Activated CD4-positive, alpha-beta T cell treated with anti-CD3 and anti-CD28 coated beads for 36 hours (primary cell): Measurements from ENCODE around the gene ENTPD6. TPM values are rescaled to one million over a fixed set of nuclear protein-coding genes. Genes with fewer than 3 reads are reported as not detected.

Source experiments
- ATAC-seq: fragments of 200-7000 bp; cut with Tn5 transposase; one replicate; pipeline ENCODE4 v1.10.0; 2021; ENCODE audit warnings: mild to moderate bottlenecking, moderate library complexity
- CTCF ChIA-PET: fragments of 350-600 bp; sonication (Branson Sonifier 250); formaldehyde crosslinking; loops from one replicate; lab custom pipeline; 2021; ENCODE audit warnings: antibody characterized with exemption; lab: Charles Lee
- POLR2A ChIA-PET: fragments of 350-600 bp; sonication (Branson Sonifier 250); formaldehyde crosslinking; loops from one replicate; lab custom pipeline; 2021; ENCODE audit warnings: antibody characterized with exemption, inconsistent platforms; lab: Charles Lee
- DNase-seq: peaks from one replicate; pipeline ENCODE4 v3.0.0-alpha.2; 2020
- H3K27ac Mint-ChIP-seq: one replicate; pipeline ENCODE4 v1.8.0; 2021; ENCODE audit warnings: mixed read lengths
- H3K27me3 Mint-ChIP-seq: one replicate; pipeline ENCODE4 v1.8.0; 2021; ENCODE audit warnings: mixed read lengths
- H3K36me3 Mint-ChIP-seq: one replicate; pipeline ENCODE4 v1.8.0; 2021; ENCODE audit warnings: low read depth, mixed read lengths
- H3K4me1 Mint-ChIP-seq: one replicate; pipeline ENCODE4 v1.8.0; 2021; ENCODE audit warnings: mixed read lengths
- H3K4me3 Mint-ChIP-seq: one replicate; pipeline ENCODE4 v1.8.0; 2021; ENCODE audit warnings: mild to moderate bottlenecking, moderate library complexity, mixed read lengths
- H3K9me3 Mint-ChIP-seq: one replicate; pipeline ENCODE4 v1.8.0; 2021; ENCODE audit warnings: low read depth, mixed read lengths
- intact Hi-C, 2 experiments: fragments of 100-400 bp; cut with DNase I in 1 of 2; cut with micrococcal nuclease in 1 of 2; formaldehyde crosslinking; loops; one replicate each; pipeline versions ENCODE4 v1.14.2 to v1.15.1; 2022 to 2024; cut with DNase I, micrococcal nuclease
- total RNA-seq, 2 experiments: library from RNA; stranded (reverse); gene quantifications; one replicate each; pipeline ENCODE4 v1.2.3, GENCODE V29; 2021

ENTPD6 gene
- total RNA-seq, 2 experiments from 2014 or later, result 34.3 to 41.5 TPM

DNA sequence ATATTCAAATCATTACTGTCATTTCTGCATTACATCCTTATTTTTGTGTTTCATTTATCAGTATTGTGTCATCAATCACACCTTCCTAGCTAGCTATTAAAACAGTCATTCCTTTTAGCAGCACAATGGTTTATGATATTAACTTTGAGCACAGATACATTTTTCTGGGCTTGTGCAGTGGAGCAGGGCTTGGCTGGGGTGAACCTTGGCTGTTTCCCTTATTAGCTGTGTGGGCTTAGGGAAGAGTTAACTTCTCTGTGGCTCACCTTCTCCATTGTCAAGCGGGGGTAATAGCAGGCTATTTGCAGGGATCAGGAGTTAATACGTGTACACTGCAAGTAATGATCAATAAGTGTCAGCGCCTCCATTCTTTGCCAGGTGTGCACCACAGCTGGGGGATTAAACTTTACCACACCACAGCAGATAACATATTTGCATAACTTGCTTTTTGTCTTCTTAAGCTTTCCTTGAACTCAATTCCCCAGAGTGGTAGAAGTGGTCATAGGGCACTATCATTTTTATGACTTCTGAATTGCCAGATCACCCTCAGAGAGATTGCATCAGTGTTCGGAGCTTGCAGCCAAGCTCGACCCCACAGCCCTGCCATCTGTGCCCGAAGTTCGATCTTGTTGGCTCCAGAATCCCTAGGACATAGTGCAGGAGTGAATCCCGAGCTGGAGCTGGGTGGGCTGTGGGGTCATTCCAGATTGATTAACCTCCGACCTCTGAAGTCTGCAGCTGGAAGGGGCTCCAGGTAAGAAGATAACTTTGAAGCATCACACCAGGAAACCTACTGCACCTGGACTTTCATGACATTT, 50.9 kb downstream of the ENTPD6 start:
- intact Hi-C loops, result loop anchor here (1.0 to 10.0 kb wide), 5 partner anchors 8 to 1889 kb away; partner anchors contain the start of genes ABHD12 (in 1 of the 2), APMAP (in 1 of the 2) and NINL (in 1 of the 2)
- Mint-ChIP-seq H3K9me3 (peaks cover 4% of the 10 kb centered on the region), H3K27me3 (peaks cover 4% of the 10 kb centered on the region), H3K4me3 (peak overlapping the region; percentile 88), H3K36me3 (no peaks in the 10 kb centered on the region), H3K27ac (peak overlapping the region; percentile 51), H3K4me1 (peaks cover 39% of the 10 kb centered on the region)
- ChIA-PET CTCF (interaction anchor here (0.6 to 1.8 kb wide), 5 partner anchors 14 to 161 kb away, joined by 3 to 7 read pairs (median 4); partner anchors contain the start of gene GINS1), POLR2A (interaction anchor here (1.0 kb wide), 1 partner anchor 22 kb away, joined by 3 read pairs; no protein-coding TSS in a partner anchor)
- DNase-seq, result no peak
- ATAC-seq, result no peak

DNA sequence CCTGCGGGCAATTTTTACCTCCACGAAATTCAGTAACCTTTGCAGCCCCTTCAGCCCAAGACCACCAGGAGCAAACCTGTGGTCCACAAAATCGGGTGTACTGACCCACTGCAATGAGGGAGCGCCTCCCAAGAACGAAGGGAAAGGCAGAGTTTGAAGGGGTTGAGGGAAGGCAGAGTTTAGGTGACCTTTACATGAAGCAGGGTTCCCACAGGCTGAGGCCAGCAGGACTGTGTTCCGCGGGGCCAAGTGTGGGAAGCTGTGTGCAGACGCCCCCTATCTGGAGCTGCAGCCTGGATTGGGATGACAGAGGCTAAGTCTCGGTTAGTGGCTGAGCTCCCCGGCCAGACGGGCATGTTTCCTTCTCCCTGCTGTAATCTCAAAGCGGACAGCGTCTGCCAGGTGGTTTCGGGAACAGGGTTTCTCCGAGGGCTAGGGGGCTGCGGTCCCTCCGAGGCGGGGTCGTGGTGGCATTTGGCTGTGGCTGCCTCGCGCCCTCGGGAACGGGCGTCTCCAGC, 51.5 kb downstream of the ENTPD6 start:
- Mint-ChIP-seq H3K4me1 (peaks cover 44% of the 10 kb centered on the region), H3K27me3 (peaks cover 3% of the 10 kb centered on the region), H3K9me3 (peaks cover 4% of the 10 kb centered on the region), H3K4me3 (peak overlapping the region; percentile 88), H3K27ac (peak overlapping the region; percentile 51), H3K36me3 (no peaks in the 10 kb centered on the region)
- intact Hi-C loops, result loop anchor here (1.0 to 10.0 kb wide), 6 partner anchors 9 to 1890 kb away; partner anchors contain the start of genes ABHD12 (in 1 of the 2), APMAP (in 1 of the 2), NANP (in 1 of the 2) and NINL (in 1 of the 2)
- ATAC-seq (no peak), DNase-seq (peak; percentile 35)
- ChIA-PET POLR2A (interaction anchor here (1.0 kb wide), 1 partner anchor 22 kb away, joined by 3 read pairs; no protein-coding TSS in a partner anchor), CTCF (interaction anchor here (0.6 to 1.8 kb wide), 6 partner anchors 13 to 253 kb away, joined by 4 to 7 read pairs (median 4); partner anchors contain the start of gene GINS1)

DNA sequence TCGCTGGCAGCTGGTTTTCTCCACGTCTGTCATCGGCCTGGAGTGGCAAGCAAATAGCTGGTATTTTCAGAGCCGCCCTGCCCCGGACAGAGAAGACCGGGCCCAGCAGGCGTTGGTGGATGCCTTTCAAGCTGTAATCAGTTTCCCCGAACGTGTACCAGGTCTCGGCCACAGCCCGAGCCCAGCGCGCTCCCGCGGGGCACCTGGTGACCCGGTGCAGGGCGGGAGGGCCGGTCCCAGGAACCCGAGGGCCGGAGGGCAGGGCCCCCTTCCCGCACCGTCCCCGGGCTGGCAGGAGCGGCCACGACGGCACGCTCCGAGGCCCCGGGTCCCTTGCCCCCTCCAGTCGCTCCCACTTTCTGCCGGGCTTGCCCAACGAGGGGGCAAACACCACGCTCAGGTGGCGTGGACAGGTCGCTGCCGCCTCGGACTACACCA, 52.0 kb downstream of the ENTPD6 start:
- ChIA-PET CTCF (interaction anchor here (0.9 to 1.8 kb wide), 5 partner anchors 13 to 254 kb away, joined by 4 to 7 read pairs (median 4); partner anchors contain the start of gene GINS1), POLR2A (interaction anchor here (1.0 kb wide), 1 partner anchor 23 kb away, joined by 3 read pairs; no protein-coding TSS in a partner anchor)
- intact Hi-C loops, result loop anchor here (1.0 to 10.0 kb wide), 6 partner anchors 9 to 1890 kb away; partner anchors contain the start of genes ABHD12 (in 1 of the 2), APMAP (in 1 of the 2), NANP (in 1 of the 2) and NINL (in 1 of the 2)
- Mint-ChIP-seq H3K27ac (no peak overlapping the region), H3K36me3 (no peaks in the 10 kb centered on the region), H3K27me3 (peaks cover 3% of the 10 kb centered on the region), H3K4me3 (peak overlapping the region; percentile 88), H3K9me3 (peaks cover 4% of the 10 kb centered on the region), H3K4me1 (peaks cover 49% of the 10 kb centered on the region)
- DNase-seq (peak; percentile 45), ATAC-seq (peak; percentile 29)

DNA sequence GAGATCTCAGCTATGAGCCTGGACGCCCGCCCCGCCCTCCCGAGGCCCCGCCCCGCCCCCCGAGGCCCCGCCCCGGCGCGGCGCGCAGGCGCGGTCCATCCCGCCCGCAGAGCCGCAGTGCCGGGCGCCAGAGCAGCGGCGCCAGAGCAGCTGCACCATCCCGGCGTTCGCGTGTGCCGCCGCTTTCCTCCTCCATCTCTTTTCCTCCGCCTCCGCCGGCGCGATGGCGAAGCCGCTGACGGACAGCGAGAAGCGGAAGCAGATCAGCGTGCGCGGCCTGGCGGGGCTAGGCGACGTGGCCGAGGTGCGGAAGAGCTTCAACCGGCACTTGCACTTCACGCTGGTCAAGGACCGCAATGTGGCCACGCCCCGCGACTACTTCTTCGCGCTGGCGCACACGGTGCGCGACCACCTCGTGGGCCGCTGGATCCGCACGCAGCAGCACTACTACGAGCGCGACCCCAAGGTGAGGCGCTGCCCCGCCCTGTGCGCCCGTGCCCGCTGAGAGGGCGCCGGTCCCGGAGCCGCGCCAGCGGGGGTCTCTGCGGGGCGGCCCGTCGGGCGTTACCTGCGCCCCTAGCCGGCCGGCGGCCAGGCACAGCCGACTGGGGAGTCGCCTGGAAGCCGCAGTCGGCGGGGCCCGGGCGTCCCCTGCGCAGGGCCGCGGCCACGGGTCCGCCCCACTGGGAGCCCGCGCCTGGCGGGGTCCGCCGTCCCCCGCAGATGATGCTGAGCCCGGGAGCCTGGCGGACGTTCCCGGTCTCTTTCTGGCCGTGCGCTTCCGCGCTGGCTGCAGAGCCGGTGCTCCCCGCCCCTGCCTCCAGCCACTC, 52.7 kb downstream of the ENTPD6 start, which contains the start of gene PYGB:
TSS of gene PYGB (plus strand) at position 130 of the 830 bp plus-strand sequence. CDS start at position 224, 94 bp downstream.
- peaks cover 4% of the 10 kb centered on the region for H3K9me3 Mint-ChIP-seq
- peak within 1 kb of the TSS; percentile 88 for H3K4me3 Mint-ChIP-seq
- peaks cover 2% of the 10 kb centered on the region for H3K36me3 Mint-ChIP-seq
- peak; percentile 87 for DNase-seq
- H3K27ac Mint-ChIP-seq, result peak within 1 kb of the TSS; percentile 88
- POLR2A ChIA-PET, result no interaction called here
- peak; percentile 88 for ATAC-seq
- intact Hi-C loops, result loop anchor here (1.0 to 10.0 kb wide), 16 partner anchors 10 to 1891 kb away; partner anchors contain the start of genes ABHD12 (in 2 of the 2), APMAP (in 2 of the 2), ACSS1 (in 1 of the 2) and ENTPD6 (in 1 of the 2)
- H3K4me1 Mint-ChIP-seq, result peaks cover 56% of the 10 kb centered on the region
- CTCF ChIA-PET, result interaction anchor here (0.7 to 1.8 kb wide), 5 partner anchors 12 to 254 kb away, joined by 3 to 7 read pairs (median 4); no protein-coding TSS in a partner anchor
- peaks cover 3% of the 10 kb centered on the region for H3K27me3 Mint-ChIP-seq

DNA sequence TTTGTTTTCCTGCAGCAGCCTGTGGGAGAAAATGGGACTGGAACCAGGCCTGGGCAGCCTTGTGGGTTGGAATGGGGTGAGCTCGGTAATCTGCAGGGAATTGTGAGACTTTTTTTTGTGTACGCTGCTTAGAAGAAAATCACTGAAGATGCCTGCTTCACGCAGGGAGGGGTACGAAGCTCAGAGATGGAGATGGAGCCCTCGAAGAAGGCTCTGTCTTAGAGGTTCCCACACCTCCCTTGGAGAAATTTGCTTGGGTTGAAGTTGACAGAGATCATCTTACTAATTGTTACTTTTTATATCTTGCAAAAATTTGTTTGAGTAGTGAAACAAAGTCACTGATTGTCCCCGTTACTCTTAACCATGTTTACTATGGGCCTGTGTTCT, 53.3 kb downstream of the ENTPD6 start:
- ChIA-PET CTCF (interaction anchor here (0.7 to 1.1 kb wide), 2 partner anchors 25 to 255 kb away, joined by 3 to 6 read pairs; no protein-coding TSS in a partner anchor), POLR2A (no interaction called here)
- ATAC-seq, result no peak
- Mint-ChIP-seq H3K27ac (peak overlapping the region; percentile 79), H3K9me3 (no peaks in the 10 kb centered on the region), H3K4me1 (peaks cover 57% of the 10 kb centered on the region), H3K36me3 (peaks cover 4% of the 10 kb centered on the region), H3K27me3 (peaks cover 3% of the 10 kb centered on the region), H3K4me3 (peak overlapping the region; percentile 82)
- DNase-seq, result no peak
- intact Hi-C loops, result loop anchor here (1.0 to 10.0 kb wide), 14 partner anchors 25 to 1891 kb away; partner anchors contain the start of genes ABHD12 (in 2 of the 2), APMAP (in 2 of the 2), ACSS1 (in 1 of the 2) and ENTPD6 (in 1 of the 2)

DNA sequence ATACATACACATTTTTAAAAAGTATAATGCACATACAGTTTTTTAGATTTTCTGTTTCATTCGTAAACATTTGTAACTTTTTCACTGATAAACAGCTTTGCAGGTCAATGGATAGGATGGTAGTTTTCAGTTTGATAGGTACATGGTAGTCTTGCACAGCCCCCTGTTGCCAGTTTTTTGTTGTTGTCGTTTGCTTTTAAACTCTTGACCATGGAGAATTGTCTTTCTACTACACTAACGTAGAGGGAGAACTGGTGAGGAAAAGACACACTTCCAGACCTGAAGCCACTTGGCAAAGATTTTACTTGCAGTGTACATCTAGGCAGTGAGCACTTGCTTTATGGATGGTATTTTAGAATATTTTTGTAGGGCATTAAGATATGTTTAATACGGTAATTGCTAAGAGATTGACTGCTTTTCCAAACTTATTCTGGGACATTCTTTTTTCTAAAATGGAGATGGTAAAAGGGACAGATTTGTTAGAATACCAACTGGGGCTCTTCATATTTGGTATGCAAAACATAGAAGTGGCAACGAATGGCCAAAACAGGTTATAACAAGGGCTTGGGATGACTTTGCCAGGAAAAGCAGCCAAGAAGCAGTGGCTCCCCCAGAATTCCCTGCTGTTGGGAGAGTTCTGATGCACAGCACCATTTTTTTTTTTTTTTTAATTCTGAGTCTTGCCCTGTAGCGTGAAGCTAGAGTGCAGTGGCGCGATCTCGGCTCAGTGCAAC, 53.9 kb downstream of the ENTPD6 start:
- ChIA-PET CTCF (interaction anchor here (0.7 to 2.1 kb wide), 4 partner anchors 10 to 255 kb away, joined by 3 to 8 read pairs (median 6); no protein-coding TSS in a partner anchor), POLR2A (no interaction called here)
- H3K4me3 Mint-ChIP-seq, result peak overlapping the region; percentile 82
- peaks cover 4% of the 10 kb centered on the region for H3K36me3 Mint-ChIP-seq
- DNase-seq (no peak), ATAC-seq (no peak)
- intact Hi-C loops, result loop anchor here (2.0 to 10.0 kb wide), 8 partner anchors 53 to 1892 kb away; partner anchors contain the start of genes ABHD12 (in 1 of the 2), APMAP (in 1 of the 2), NINL (in 1 of the 2) and ZNF337 (in 1 of the 2)
- H3K4me1 Mint-ChIP-seq, result peaks cover 58% of the 10 kb centered on the region
- peak overlapping the region; percentile 79 for H3K27ac Mint-ChIP-seq
- H3K9me3 Mint-ChIP-seq, result no peaks in the 10 kb centered on the region
- peaks cover 3% of the 10 kb centered on the region for H3K27me3 Mint-ChIP-seq

DNA sequence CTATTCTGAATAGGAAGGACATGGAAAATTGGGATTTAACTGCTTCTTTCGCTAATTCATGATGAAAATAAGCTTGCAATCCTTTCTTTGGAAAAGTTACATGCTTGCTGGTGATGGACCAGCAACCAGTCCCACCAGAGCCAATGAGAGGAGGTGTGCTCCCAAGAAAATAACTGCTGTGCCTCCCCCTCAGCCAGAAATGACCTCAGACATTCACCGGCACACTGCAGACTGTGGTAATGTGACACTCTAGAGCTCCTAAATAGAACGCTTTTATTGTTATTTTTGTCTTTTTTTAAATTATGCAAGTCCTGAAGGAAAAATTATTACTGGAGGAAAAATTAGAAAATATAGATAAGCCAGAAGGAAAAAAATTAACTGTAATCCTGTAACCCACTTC, 55.0 kb downstream of the ENTPD6 start:
- Mint-ChIP-seq H3K27ac (no peak overlapping the region), H3K27me3 (peaks cover 3% of the 10 kb centered on the region), H3K4me1 (peaks cover 61% of the 10 kb centered on the region), H3K9me3 (no peaks in the 10 kb centered on the region), H3K36me3 (peaks cover 4% of the 10 kb centered on the region), H3K4me3 (peak overlapping the region; percentile 82)
- ATAC-seq, result no peak
- no peak for DNase-seq
- ChIA-PET POLR2A (interaction anchor here (0.5 kb wide), 1 partner anchor 676 kb away, joined by 4 read pairs; no protein-coding TSS in a partner anchor), CTCF (interaction anchor here (0.7 to 2.1 kb wide), 4 partner anchors 8 to 186 kb away, joined by 3 to 8 read pairs (median 5); partner anchors contain the start of gene GINS1)
- intact Hi-C loops, result no loop called here

DNA sequence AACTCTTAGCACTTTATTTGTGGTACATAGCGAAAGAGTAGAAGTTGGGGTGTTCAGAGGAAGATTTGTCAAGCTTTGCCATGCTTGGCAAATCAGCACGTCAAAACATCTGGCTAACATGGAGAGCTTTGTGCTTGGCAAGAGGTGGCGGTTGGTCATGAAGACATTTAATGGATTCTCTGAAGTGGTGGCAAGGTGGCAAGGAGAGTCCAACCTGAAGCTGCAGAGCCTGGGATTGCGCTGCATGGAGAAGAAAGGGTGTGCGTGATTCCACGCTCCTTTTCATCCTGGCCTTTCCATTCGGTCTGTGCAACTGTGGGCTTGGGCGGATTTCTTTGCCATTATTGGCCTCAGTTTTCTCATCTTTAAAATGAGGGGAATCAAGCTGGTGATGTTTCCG, 55.5 kb downstream of the ENTPD6 start:
- Mint-ChIP-seq H3K4me3 (no peak overlapping the region), H3K27me3 (peaks cover 3% of the 10 kb centered on the region), H3K9me3 (no peaks in the 10 kb centered on the region), H3K4me1 (peaks cover 61% of the 10 kb centered on the region), H3K36me3 (peaks cover 4% of the 10 kb centered on the region), H3K27ac (no peak overlapping the region)
- DNase-seq (no peak), ATAC-seq (no peak)
- CTCF ChIA-PET, result interaction anchor here (0.7 to 2.1 kb wide), 3 partner anchors 8 to 156 kb away, joined by 3 to 8 read pairs (median 7); partner anchors contain the start of gene GINS1
- POLR2A ChIA-PET, result no interaction called here
- intact Hi-C loops, result no loop called here

DNA sequence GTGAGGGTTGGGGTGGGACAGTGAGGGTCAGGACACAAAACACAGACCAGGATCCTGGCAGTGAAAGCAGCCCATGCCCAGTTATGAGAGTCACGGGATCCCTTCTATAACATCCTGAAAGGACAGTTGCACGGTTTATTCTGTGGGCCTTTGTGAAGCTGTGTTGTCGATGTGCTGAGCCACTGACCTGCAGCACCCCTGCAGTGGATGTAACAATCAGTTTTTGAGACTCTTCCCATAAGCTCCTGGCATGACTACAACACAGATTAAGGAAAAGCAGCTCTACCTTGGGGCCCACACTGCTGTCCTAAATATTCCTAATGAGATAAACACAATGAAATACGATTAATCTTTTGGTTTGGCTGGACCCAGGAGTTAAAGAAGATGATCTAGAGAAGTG, 56.0 kb downstream of the ENTPD6 start:
- Mint-ChIP-seq H3K9me3 (no peaks in the 10 kb centered on the region), H3K27me3 (no peaks in the 10 kb centered on the region), H3K4me1 (peaks cover 56% of the 10 kb centered on the region), H3K4me3 (no peak overlapping the region), H3K36me3 (peaks cover 4% of the 10 kb centered on the region), H3K27ac (no peak overlapping the region)
- no peak for DNase-seq
- CTCF ChIA-PET, result interaction anchor here (0.9 to 2.1 kb wide), 3 partner anchors 10 to 254 kb away, joined by 3 to 8 read pairs (median 4); no protein-coding TSS in a partner anchor
- no peak for ATAC-seq
- intact Hi-C loops, result no loop called here
- POLR2A ChIA-PET, result interaction anchor here (0.7 kb wide), 1 partner anchor 218 kb away, joined by 4 read pairs; no protein-coding TSS in a partner anchor
